CD4-positive, alpha-beta T cell (primary cell): ENCODE results near the gene SERGEF. TPM values are rescaled to one million over a fixed set of nuclear protein-coding genes. Genes with fewer than 3 reads are reported as not detected.

ENCODE experiments used
- ATAC-seq: fragments of 200-7000 bp; cut with Tn5 transposase; one replicate; pipeline ENCODE4 v1.10.0; 2022; ENCODE audit warnings: mild to moderate bottlenecking; ENCODE audit not compliant: poor library complexity
- CTCF ChIA-PET: fragments of 350-600 bp; sonication (Branson Sonifier 250); formaldehyde crosslinking; loops from one replicate; lab custom pipeline; 2021; ENCODE audit warnings: antibody characterized with exemption, inconsistent platforms; lab: Charles Lee
- POLR2A ChIA-PET: fragments of 350-600 bp; sonication (Branson Sonifier 250); formaldehyde crosslinking; loops from one replicate; lab custom pipeline; 2021; ENCODE audit warnings: antibody characterized with exemption, inconsistent platforms; lab: Charles Lee
- DNase-seq, 14 experiments: peaks; one replicate each; pipeline ENCODE4 v3.0.0-alpha.2; 2013 to 2020; ENCODE audit warnings: mixed read lengths in 2 of 14
- H3K27ac ChIP-seq, 2 donors: one replicate each; pipeline versions ENCODE4 v1.5.1 to v1.7.0; 2013; ENCODE audit warnings: low read length in 2 of 2, low read depth in 1 of 2, mild to moderate bottlenecking in 1 of 2
- H3K27me3 ChIP-seq, 2 experiments: 1 replicate in 1 of 2; 2 replicates in 1 of 2; pipeline versions ENCODE4 v1.6.1 to v1.7.0; 2013; ENCODE audit warnings: low read length in 2 of 2, control low read depth in 1 of 2, mild to moderate bottlenecking in 1 of 2, moderate library complexity in 1 of 2; ENCODE audit not compliant: insufficient read depth in 2 of 2, control insufficient read depth in 1 of 2
- H3K36me3 ChIP-seq: one replicate; pipeline ENCODE4 v1.6.1; 2013; ENCODE audit warnings: low read length, control low read depth; ENCODE audit not compliant: insufficient read depth
- H3K4me1 ChIP-seq: one replicate; pipeline ENCODE4 v1.6.1; 2013; ENCODE audit warnings: low read length, control low read depth; ENCODE audit not compliant: insufficient read depth
- H3K4me3 ChIP-seq: one replicate; pipeline ENCODE4 v1.5.1; 2013; ENCODE audit warnings: mild to moderate bottlenecking, low read length, moderate library complexity
- H3K9me3 ChIP-seq, 2 experiments: 1 replicate in 1 of 2; 2 replicates in 1 of 2; pipeline versions ENCODE4 v1.6.1 to v1.7.0; 2013; ENCODE audit warnings: low read length in 2 of 2, mild to moderate bottlenecking in 2 of 2, control low read depth in 1 of 2, moderate library complexity in 1 of 2; ENCODE audit not compliant: control insufficient read depth in 1 of 2, insufficient read depth in 1 of 2
- H3K27ac Mint-ChIP-seq: one replicate; pipeline ENCODE4 v1.8.0; 2020; ENCODE audit warnings: mixed read lengths
- H3K27me3 Mint-ChIP-seq: one replicate; pipeline ENCODE4 v1.8.0; 2021; ENCODE audit warnings: mixed read lengths
- H3K36me3 Mint-ChIP-seq: one replicate; pipeline ENCODE4 v1.8.0; 2021; ENCODE audit warnings: low read depth, mixed read lengths
- H3K4me1 Mint-ChIP-seq: one replicate; pipeline ENCODE4 v1.8.0; 2021; ENCODE audit warnings: low read depth, mixed read lengths
- H3K4me3 Mint-ChIP-seq: one replicate; pipeline ENCODE4 v1.8.0; 2020; ENCODE audit warnings: mild to moderate bottlenecking, mixed read lengths
- H3K9me3 Mint-ChIP-seq: one replicate; pipeline ENCODE4 v1.8.0; 2020; ENCODE audit warnings: mixed read lengths
- intact Hi-C, 2 experiments: fragments of 100-400 bp; cut with DNase I in 1 of 2; cut with micrococcal nuclease in 1 of 2; formaldehyde crosslinking; loops; one replicate each; pipeline versions ENCODE4 v1.15.1 to v1.9.0; 2023 to 2025; cut with DNase I, micrococcal nuclease
- total RNA-seq, 174 experiments: library from RNA in 2 of 174; stranded (reverse) in 2 of 174; gene quantifications; one replicate each; pipeline ENCODE4 v1.2.3 and lab custom pipeline; 2021 to 2026
- TF ChIP-seq, protein P1 (sequence below): fragments of 200-600 bp; IDR thresholded peaks from one replicate; pipeline ENCODE4 v1.8.0; 2022; ENCODE audit warnings: antibody characterized with exemption, mild to moderate bottlenecking

Gene SERGEF
- total RNA-seq, 2 experiments from 2014 or later: 35.2 to 37.1 TPM

DNA sequence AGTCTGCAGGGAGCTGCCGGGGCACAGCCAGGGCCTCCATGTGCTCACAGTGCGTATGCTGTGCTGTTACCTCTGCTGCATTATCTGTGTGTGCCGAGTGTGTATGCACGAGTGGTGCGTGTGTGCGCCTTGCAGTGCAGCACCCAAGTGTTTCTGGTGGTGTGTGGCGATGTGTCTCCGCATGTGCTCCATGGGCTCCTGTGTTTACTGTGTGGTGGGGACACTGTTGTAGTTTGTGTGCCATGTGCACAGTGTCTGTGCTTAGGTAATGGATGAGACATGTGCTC lies 246.8 kb downstream of the SERGEF start:
- Histone ChIP-seq H3K4me1 (no peaks in the 10 kb centered on the region), H3K27me3 (no peaks in the 10 kb centered on the region), H3K4me3 (no peak overlapping the region), H3K9me3 (no peaks in the 10 kb centered on the region), H3K36me3 (no peaks in the 10 kb centered on the region), H3K27ac (no peak overlapping the region)
- intact Hi-C loops: no loop called here
- H3K27ac Mint-ChIP-seq: no peak overlapping the region
- ATAC-seq (no peak), DNase-seq (no peak)
- CTCF ChIA-PET: no interaction called here
- POLR2A ChIA-PET: no interaction called here
- TF ChIP-seq, protein P1, sequence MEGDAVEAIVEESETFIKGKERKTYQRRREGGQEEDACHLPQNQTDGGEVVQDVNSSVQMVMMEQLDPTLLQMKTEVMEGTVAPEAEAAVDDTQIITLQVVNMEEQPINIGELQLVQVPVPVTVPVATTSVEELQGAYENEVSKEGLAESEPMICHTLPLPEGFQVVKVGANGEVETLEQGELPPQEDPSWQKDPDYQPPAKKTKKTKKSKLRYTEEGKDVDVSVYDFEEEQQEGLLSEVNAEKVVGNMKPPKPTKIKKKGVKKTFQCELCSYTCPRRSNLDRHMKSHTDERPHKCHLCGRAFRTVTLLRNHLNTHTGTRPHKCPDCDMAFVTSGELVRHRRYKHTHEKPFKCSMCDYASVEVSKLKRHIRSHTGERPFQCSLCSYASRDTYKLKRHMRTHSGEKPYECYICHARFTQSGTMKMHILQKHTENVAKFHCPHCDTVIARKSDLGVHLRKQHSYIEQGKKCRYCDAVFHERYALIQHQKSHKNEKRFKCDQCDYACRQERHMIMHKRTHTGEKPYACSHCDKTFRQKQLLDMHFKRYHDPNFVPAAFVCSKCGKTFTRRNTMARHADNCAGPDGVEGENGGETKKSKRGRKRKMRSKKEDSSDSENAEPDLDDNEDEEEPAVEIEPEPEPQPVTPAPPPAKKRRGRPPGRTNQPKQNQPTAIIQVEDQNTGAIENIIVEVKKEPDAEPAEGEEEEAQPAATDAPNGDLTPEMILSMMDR: no peak
- H3K9me3 Mint-ChIP-seq: no peaks in the 10 kb centered on the region
- no peaks in the 10 kb centered on the region for H3K36me3 Mint-ChIP-seq
- no peak overlapping the region for H3K4me3 Mint-ChIP-seq
- peaks cover 15% of the 10 kb centered on the region for H3K27me3 Mint-ChIP-seq
- no peaks in the 10 kb centered on the region for H3K4me1 Mint-ChIP-seq

DNA sequence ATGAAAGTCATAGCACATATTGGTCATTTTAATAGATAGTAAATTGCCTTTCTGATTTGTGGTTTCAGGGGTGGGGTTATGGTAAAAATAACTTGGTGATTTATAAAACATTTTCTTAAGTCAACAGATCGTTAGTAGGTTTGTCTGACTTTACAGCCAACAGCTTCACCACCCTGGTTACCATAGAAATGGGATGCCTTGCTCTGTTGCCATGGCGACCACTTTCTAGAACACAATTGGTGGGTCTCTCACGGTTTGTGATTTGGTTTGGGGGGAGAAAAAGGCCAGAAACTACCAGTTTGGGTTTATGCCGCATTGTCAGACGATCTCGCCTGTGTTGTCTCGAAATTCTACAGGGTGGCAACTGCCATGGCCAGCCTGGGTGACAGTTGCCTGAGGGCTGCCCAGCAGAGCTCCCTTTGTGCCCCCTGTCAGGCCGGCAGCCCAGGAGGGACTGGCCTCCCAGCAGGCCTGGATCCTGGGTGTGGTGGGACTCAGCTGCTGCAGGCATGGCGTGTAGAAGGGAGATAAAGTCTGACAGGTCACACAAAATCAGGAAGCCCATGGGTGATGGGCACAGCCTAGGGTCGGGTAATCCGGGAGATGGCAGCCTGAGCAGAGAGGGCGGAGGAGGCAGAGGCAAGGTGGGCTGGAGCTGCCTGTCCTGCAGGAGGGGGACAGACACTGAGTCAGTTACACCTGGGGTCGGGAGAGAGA lies 247.3 kb downstream of the SERGEF start:
- Histone ChIP-seq H3K4me3 (no peak overlapping the region), H3K9me3 (no peaks in the 10 kb centered on the region), H3K27ac (no peak overlapping the region), H3K4me1 (no peaks in the 10 kb centered on the region), H3K36me3 (no peaks in the 10 kb centered on the region), H3K27me3 (no peaks in the 10 kb centered on the region)
- TF ChIP-seq, protein P1: no peak
- POLR2A ChIA-PET: no interaction called here
- Mint-ChIP-seq H3K27ac (no peak overlapping the region), H3K4me1 (no peaks in the 10 kb centered on the region), H3K4me3 (no peak overlapping the region), H3K27me3 (peaks cover 15% of the 10 kb centered on the region), H3K9me3 (no peaks in the 10 kb centered on the region), H3K36me3 (no peaks in the 10 kb centered on the region)
- no peak for DNase-seq
- no peak for ATAC-seq
- intact Hi-C loops: no loop called here
- CTCF ChIA-PET: no interaction called here

DNA sequence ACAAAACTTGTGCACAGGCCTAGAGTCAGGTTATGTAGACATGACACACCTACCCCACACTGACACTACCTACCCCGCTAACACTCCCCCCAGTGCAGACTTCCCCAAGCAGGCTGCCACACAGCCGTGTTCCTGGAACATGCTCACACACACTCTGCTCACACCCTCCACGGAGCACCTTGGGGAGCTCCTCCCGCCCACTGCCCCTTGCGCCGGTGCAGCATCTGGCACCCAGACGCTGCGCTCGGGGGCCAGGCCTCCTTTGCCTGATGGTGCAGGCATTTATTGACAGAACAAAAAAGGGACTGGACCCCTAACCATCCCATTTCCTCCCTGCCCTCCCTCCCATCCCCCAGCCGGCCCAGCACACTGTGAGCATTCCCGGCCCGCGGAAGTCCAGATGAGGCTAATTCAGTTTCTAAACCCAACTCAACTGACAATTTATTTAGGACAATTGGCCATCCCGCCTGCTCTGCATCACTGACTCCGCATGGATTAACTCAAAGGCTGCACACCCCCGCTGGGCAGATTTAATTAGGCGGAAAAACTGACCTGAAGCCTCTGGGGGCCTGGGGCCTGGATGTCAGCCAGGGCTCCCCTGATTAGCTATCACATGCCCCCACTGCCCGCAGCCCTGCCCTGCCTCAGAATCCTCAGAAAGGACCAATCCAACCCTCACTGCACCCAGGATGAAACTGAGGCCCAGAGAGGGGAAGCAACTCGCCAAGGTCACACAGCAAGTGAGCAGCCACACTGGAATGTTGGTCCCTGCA lies 248.2 kb downstream of the SERGEF start:
- H3K36me3 ChIP-seq: no peaks in the 10 kb centered on the region
- Mint-ChIP-seq H3K4me3 (no peak overlapping the region), H3K27ac (no peak overlapping the region), H3K27me3 (peaks cover 15% of the 10 kb centered on the region), H3K36me3 (no peaks in the 10 kb centered on the region), H3K4me1 (no peaks in the 10 kb centered on the region), H3K9me3 (no peaks in the 10 kb centered on the region)
- DNase-seq (no peak), ATAC-seq (no peak)
- H3K27ac ChIP-seq: no peak overlapping the region
- intact Hi-C loops: no loop called here
- H3K9me3 ChIP-seq: no peaks in the 10 kb centered on the region
- ChIA-PET POLR2A (no interaction called here), CTCF (no interaction called here)
- no peaks in the 10 kb centered on the region for H3K27me3 ChIP-seq
- TF ChIP-seq, protein P1: no peak
- no peaks in the 10 kb centered on the region for H3K4me1 ChIP-seq
- H3K4me3 ChIP-seq: no peak overlapping the region
